ENCODE measurements around the gene GRM2. TPM values are rescaled to one million over a fixed set of nuclear protein-coding genes. Genes with fewer than 3 reads are reported as not detected.

The GRM2 gene
- total RNA-seq, 2 experiments from 2014 or later, result 0.06 to 0.29 TPM

- Histone ChIP-seq H3K9me3 (ENCODE audit: low read length) (no peaks in the 10 kb centered on the region), H3K4me2 (ENCODE audit: low read length) (no peak overlapping the region)
- intact Hi-C loops (cut with micrococcal nuclease; ENCODE audit: unreplicated experiment), result no loop called here
Measured at GRCh38 chr3:51729042-51729633, 22.3 kb downstream of the GRM2 start.

GRCh38 chr3:51733859-51734571 lies 27.1 kb downstream of the GRM2 start:
- no peaks in the 10 kb centered on the region for H3K4me1 ChIP-seq (ENCODE audit: insufficient read depth, low read length, poor library complexity, severe bottlenecking)
- no peaks in the 10 kb centered on the region for H3K9me3 ChIP-seq (ENCODE audit: low read length)
- ChIA-PET POLR2A (no interaction called here), CTCF (ENCODE audit: unreplicated experiment) (no interaction called here)
- BruUV-seq (replicated peaks), result no TSS peak
- no peak for DNase-seq (ENCODE audit: low spot score)
- no peaks in the 10 kb centered on the region for H3K36me3 ChIP-seq (ENCODE audit: insufficient read depth, low read length)
- no peak overlapping the region for H3K4me2 ChIP-seq (ENCODE audit: low read length)
- no peaks in the 10 kb centered on the region for H3K79me2 ChIP-seq (ENCODE audit: insufficient read depth, low read depth, low read length)
- H3K4me3 ChIP-seq (ENCODE audit: low read depth, low read length, poor library complexity, severe bottlenecking), result no peak overlapping the region
- intact Hi-C loops (cut with micrococcal nuclease; ENCODE audit: unreplicated experiment), result no loop called here
- no peak overlapping the region for H3K27ac ChIP-seq (ENCODE audit: low read depth, low read length, poor library complexity, severe bottlenecking)
- H3K9me2 ChIP-seq (ENCODE audit: insufficient read depth, low read length), result no peaks in the 10 kb centered on the region
- TF ChIP-seq EZH2phosphoT487 (IDR thresholded peaks at IDR 0.05; ENCODE audit: borderline replicate concordance, low read depth, low read length) (no peak), CTCF (conservative IDR thresholded peaks at IDR 0.05; ENCODE audit: low read length) (no peak)
- no peak overlapping the region for H2AFZ ChIP-seq (ENCODE audit: low read length)
- H4K20me1 ChIP-seq (ENCODE audit: insufficient read depth, low read length), result no peaks in the 10 kb centered on the region

More at GRCh38 chr3:51729042-51729633, 22.3 kb downstream of the GRM2 start:
- no peak overlapping the region for H2AFZ ChIP-seq (ENCODE audit: low read length)
- ChIA-PET CTCF (ENCODE audit: unreplicated experiment) (no interaction called here), POLR2A (no interaction called here)
- no peak for DNase-seq (ENCODE audit: low spot score)
- TF ChIP-seq CTCF (conservative IDR thresholded peaks at IDR 0.05; ENCODE audit: low read length), result no peak
- no peak for TF ChIP-seq EZH2phosphoT487 (IDR thresholded peaks at IDR 0.05; ENCODE audit: borderline replicate concordance, low read depth, low read length)
- no TSS peak for BruUV-seq (replicated peaks)
- no peaks in the 10 kb centered on the region for H3K36me3 ChIP-seq (ENCODE audit: insufficient read depth, low read length)
- no peak overlapping the region for H3K27ac ChIP-seq (ENCODE audit: low read depth, low read length, poor library complexity, severe bottlenecking)
- H3K79me2 ChIP-seq (ENCODE audit: insufficient read depth, low read depth, low read length), result no peaks in the 10 kb centered on the region
- H3K9me2 ChIP-seq (ENCODE audit: insufficient read depth, low read length), result no peaks in the 10 kb centered on the region
- H3K4me3 ChIP-seq (ENCODE audit: low read depth, low read length, poor library complexity, severe bottlenecking), result no peak overlapping the region
- no peaks in the 10 kb centered on the region for H4K20me1 ChIP-seq (ENCODE audit: insufficient read depth, low read length)
- H3K4me1 ChIP-seq (ENCODE audit: insufficient read depth, low read length, poor library complexity, severe bottlenecking), result no peaks in the 10 kb centered on the region

GRCh38 chr3:51734572-51734907 lies 27.7 kb downstream of the GRM2 start:
- Histone ChIP-seq H3K4me3 (ENCODE audit: low read depth, low read length, poor library complexity, severe bottlenecking) (no peak overlapping the region), H3K9me2 (ENCODE audit: insufficient read depth, low read length) (no peaks in the 10 kb centered on the region), H3K4me1 (ENCODE audit: insufficient read depth, low read length, poor library complexity, severe bottlenecking) (no peaks in the 10 kb centered on the region), H3K4me2 (ENCODE audit: low read length) (no peak overlapping the region), H3K27ac (ENCODE audit: low read depth, low read length, poor library complexity, severe bottlenecking) (no peak overlapping the region), H3K36me3 (ENCODE audit: insufficient read depth, low read length) (no peaks in the 10 kb centered on the region), H2AFZ (ENCODE audit: low read length) (no peak overlapping the region), H3K9me3 (ENCODE audit: low read length) (no peaks in the 10 kb centered on the region), H3K79me2 (ENCODE audit: insufficient read depth, low read depth, low read length) (no peaks in the 10 kb centered on the region), H4K20me1 (ENCODE audit: insufficient read depth, low read length) (no peaks in the 10 kb centered on the region)
- POLR2A ChIA-PET, result interaction anchor here (0.7 kb wide), 2 partner anchors 24 to 84 kb away, joined by 3 to 8 read pairs; no protein-coding TSS in a partner anchor
- no TSS peak for BruUV-seq (replicated peaks)
- DNase-seq (ENCODE audit: low spot score), result no peak
- CTCF ChIA-PET (ENCODE audit: unreplicated experiment), result interaction anchor here (0.6 kb wide), 1 partner anchor 93 kb away, joined by 4 read pairs; no protein-coding TSS in a partner anchor
- TF ChIP-seq EZH2phosphoT487 (IDR thresholded peaks at IDR 0.05; ENCODE audit: borderline replicate concordance, low read depth, low read length) (no peak), CTCF (conservative IDR thresholded peaks at IDR 0.05; ENCODE audit: low read length) (no peak)
- intact Hi-C loops (cut with micrococcal nuclease; ENCODE audit: unreplicated experiment), result no loop called here
